HFFc6 (cell line): ENCODE measurements around the gene UBAC2. TPM values are rescaled to one million over a fixed set of nuclear protein-coding genes. Genes with fewer than 3 reads are reported as not detected.

Experiments
- DNase-seq: peaks from one replicate; pipeline ENCODE4 v3.0.0-alpha.2; 2018
- H3K27ac Mint-ChIP-seq: 2 replicates; pipeline ENCODE4 v1.8.0; 2020; ENCODE audit warnings: mild to moderate bottlenecking, mixed read lengths
- H3K27me3 Mint-ChIP-seq: 2 replicates; pipeline ENCODE4 v1.8.0; 2021; ENCODE audit warnings: mild to moderate bottlenecking, moderate library complexity, mixed read lengths; ENCODE audit not compliant: insufficient read depth
- H3K36me3 Mint-ChIP-seq: 2 replicates; pipeline ENCODE4 v1.8.0; 2021; ENCODE audit warnings: low read depth, mixed read lengths
- H3K4me1 Mint-ChIP-seq: 2 replicates; pipeline ENCODE4 v1.8.0; 2020; ENCODE audit warnings: low read depth, mixed read lengths
- H3K4me3 Mint-ChIP-seq: 2 replicates; pipeline ENCODE4 v1.8.0; 2020; ENCODE audit warnings: mild to moderate bottlenecking, moderate library complexity, mixed read lengths
- H3K9me3 Mint-ChIP-seq: 2 replicates; pipeline ENCODE4 v1.8.0; 2020; ENCODE audit warnings: mild to moderate bottlenecking, mixed read lengths
- total RNA-seq, 6 experiments: library from RNA; stranded (reverse); fragmentation: NEBNext Ultra II Directional; extraction: Animal tissue kit (Norgen Biotek cat#: 25700); gene quantifications; 2 replicates in 1 of 6; 3 replicates in 5 of 6; pipeline ENCODE4 v1.2.3, GENCODE V29; 2021
- TF ChIP-seq, protein P1 (sequence below): fragments of 200-600 bp; sonication (generic); IDR thresholded peaks from 2 replicates; pipeline ENCODE4 v1.5.0; 2021; ENCODE audit warnings: antibody characterized with exemption, mild to moderate bottlenecking

The UBAC2 gene
- total RNA-seq, 6 experiments from 2014 or later: 38.8 to 53.5 (median 46.4) TPM

DNA sequence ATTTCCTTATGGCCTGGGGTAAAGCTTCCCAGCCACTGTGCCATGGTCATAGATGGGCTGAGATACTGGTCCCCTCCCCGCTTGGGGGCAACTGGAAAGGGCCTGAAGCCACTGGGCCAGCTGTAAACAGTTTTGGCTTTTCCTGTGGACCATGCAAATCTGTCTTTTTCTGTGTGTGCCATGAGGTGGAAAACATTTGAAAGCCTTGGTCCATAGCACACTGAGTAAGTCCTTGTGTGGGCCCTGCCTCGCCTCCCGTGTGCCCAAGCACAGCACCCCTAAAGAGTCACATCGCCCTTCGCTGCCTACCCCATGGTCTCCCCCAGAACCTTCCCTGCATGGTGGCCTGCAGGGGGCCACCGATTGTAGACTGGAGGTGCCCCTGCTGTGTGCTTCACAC lies 158.9 kb downstream of the UBAC2 start:
- no peaks in the 10 kb centered on the region for H3K9me3 Mint-ChIP-seq

DNA sequence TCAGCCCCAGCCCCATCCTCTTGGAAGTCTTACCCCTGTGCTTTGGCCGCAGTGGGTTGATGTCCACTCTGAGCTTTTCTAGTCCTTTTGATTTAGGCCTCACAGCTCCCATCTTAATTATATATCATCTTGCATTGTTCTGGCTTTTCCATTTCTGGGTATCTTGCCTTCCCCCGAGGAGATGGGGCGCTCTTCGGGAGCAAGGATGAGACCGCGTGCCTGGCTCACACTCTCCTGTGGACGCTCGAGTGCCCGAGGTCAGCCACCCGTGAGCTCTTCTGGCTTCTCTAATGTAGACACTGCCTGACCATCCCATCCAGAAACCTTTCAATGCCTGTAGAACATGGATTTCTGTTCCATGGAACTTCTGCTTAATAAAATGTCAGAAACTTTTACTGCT lies 160.0 kb downstream of the UBAC2 start:
- TF ChIP-seq, protein P1, sequence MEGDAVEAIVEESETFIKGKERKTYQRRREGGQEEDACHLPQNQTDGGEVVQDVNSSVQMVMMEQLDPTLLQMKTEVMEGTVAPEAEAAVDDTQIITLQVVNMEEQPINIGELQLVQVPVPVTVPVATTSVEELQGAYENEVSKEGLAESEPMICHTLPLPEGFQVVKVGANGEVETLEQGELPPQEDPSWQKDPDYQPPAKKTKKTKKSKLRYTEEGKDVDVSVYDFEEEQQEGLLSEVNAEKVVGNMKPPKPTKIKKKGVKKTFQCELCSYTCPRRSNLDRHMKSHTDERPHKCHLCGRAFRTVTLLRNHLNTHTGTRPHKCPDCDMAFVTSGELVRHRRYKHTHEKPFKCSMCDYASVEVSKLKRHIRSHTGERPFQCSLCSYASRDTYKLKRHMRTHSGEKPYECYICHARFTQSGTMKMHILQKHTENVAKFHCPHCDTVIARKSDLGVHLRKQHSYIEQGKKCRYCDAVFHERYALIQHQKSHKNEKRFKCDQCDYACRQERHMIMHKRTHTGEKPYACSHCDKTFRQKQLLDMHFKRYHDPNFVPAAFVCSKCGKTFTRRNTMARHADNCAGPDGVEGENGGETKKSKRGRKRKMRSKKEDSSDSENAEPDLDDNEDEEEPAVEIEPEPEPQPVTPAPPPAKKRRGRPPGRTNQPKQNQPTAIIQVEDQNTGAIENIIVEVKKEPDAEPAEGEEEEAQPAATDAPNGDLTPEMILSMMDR: no peak
- Mint-ChIP-seq H3K27ac (no peak overlapping the region), H3K4me1 (peaks cover 31% of the 10 kb centered on the region), H3K9me3 (no peaks in the 10 kb centered on the region), H3K4me3 (no peak overlapping the region), H3K36me3 (peaks cover 36% of the 10 kb centered on the region), H3K27me3 (peaks cover 4% of the 10 kb centered on the region)
- no peak for DNase-seq

More for the DNA sequence above, 158.9 kb downstream of the UBAC2 start:
- DNase-seq: no peak
- Mint-ChIP-seq H3K27me3 (peaks cover 7% of the 10 kb centered on the region), H3K4me1 (peaks cover 36% of the 10 kb centered on the region), H3K4me3 (no peak overlapping the region), H3K36me3 (peaks cover 41% of the 10 kb centered on the region), H3K27ac (no peak overlapping the region; the same call in 1 of the 2 replicates)
- TF ChIP-seq, protein P1: no peak

- TF ChIP-seq, protein P1: no peak
- Mint-ChIP-seq H3K27me3 (peaks cover 4% of the 10 kb centered on the region), H3K4me1 (peaks cover 27% of the 10 kb centered on the region), H3K27ac (no peak overlapping the region), H3K4me3 (no peak overlapping the region), H3K36me3 (peaks cover 32% of the 10 kb centered on the region), H3K9me3 (no peaks in the 10 kb centered on the region)
- no peak for DNase-seq
Observed at GRCh38 chr13:99361197-99361596, 160.5 kb downstream of the UBAC2 start.

GRCh38 chr13:99362362-99362761 lies 161.7 kb downstream of the UBAC2 start:
- H3K4me1 Mint-ChIP-seq: peaks cover 16% of the 10 kb centered on the region
- H3K27ac Mint-ChIP-seq: no peak overlapping the region
- H3K9me3 Mint-ChIP-seq: no peaks in the 10 kb centered on the region

DNA sequence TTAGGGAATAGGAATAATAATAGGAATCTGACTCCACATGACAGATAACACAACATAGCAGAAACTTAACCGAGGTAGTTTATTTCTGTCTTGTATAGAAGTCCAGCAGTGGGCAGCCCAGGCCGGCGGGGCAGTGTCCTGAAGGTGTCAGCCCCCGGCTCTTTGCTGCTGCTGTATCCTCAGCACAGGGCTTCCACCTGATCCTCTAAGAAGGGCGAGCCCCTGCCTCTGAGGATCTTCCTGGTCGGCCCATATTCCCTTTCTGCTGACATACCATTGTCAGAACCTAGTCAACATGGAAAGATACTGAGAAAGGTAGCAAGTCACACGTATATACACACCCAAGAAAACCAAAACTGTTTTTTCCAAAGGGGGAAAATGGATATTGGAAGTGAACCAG lies 162.7 kb downstream of the UBAC2 start:
- H3K4me1 Mint-ChIP-seq: peaks cover 5% of the 10 kb centered on the region; the same call in 1 of the 2 replicates
- TF ChIP-seq, protein P1: no peak
- peaks cover 19% of the 10 kb centered on the region for H3K36me3 Mint-ChIP-seq
- DNase-seq: no peak
- peaks cover 4% of the 10 kb centered on the region for H3K27me3 Mint-ChIP-seq
- no peak overlapping the region for H3K4me3 Mint-ChIP-seq
- H3K27ac Mint-ChIP-seq: no peak overlapping the region
- no peaks in the 10 kb centered on the region for H3K9me3 Mint-ChIP-seq

More at GRCh38 chr13:99362362-99362761, 161.7 kb downstream of the UBAC2 start:
- no peak for DNase-seq
- no peak overlapping the region for H3K4me3 Mint-ChIP-seq
- TF ChIP-seq, protein P1: no peak
- H3K27me3 Mint-ChIP-seq: peaks cover 4% of the 10 kb centered on the region
- peaks cover 23% of the 10 kb centered on the region for H3K36me3 Mint-ChIP-seq

- peaks cover under 1% of the 10 kb centered on the region for H3K27me3 Mint-ChIP-seq
- no peak for DNase-seq
- no peak overlapping the region for H3K27ac Mint-ChIP-seq
- no peaks in the 10 kb centered on the region for H3K9me3 Mint-ChIP-seq
- TF ChIP-seq, protein P1: no peak
- no peaks in the 10 kb centered on the region for H3K4me1 Mint-ChIP-seq
- H3K4me3 Mint-ChIP-seq: no peak overlapping the region
- peaks cover 15% of the 10 kb centered on the region for H3K36me3 Mint-ChIP-seq
Observed at GRCh38 chr13:99363949-99364348, 163.3 kb downstream of the UBAC2 start.
